ENCODE results near the gene ZNF385B.

DNA sequence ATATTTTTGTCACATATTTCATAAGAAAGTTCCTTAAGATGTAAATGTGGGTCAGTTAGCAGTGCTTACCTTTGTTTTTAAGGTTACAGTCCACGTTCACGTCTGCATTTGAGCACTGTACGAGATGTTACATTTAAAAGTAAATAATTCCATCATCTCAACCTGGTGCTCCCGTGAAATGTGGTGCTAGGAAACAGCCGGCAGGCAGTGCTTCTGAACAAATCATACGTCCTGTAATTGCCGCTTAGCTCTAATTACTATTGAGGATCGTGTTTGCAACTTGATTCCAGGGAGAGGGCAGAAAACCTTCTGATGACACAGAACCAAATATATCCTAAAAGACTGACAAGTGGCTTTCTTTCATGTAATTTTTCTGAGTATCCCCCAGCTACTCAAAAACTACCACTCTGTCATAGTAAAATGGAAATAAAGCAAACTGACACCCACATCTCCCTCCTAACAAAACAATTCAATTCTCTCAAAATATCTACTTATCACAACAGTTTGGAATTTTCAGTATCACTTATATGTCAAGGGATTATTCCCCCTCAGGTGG is 299.0 kb downstream of the ZNF385B start:
- TF ChIP-seq, protein P1, sequence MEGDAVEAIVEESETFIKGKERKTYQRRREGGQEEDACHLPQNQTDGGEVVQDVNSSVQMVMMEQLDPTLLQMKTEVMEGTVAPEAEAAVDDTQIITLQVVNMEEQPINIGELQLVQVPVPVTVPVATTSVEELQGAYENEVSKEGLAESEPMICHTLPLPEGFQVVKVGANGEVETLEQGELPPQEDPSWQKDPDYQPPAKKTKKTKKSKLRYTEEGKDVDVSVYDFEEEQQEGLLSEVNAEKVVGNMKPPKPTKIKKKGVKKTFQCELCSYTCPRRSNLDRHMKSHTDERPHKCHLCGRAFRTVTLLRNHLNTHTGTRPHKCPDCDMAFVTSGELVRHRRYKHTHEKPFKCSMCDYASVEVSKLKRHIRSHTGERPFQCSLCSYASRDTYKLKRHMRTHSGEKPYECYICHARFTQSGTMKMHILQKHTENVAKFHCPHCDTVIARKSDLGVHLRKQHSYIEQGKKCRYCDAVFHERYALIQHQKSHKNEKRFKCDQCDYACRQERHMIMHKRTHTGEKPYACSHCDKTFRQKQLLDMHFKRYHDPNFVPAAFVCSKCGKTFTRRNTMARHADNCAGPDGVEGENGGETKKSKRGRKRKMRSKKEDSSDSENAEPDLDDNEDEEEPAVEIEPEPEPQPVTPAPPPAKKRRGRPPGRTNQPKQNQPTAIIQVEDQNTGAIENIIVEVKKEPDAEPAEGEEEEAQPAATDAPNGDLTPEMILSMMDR (IDR thresholded peaks at IDR 0.05) = no peak
- TF ChIP-seq POLR2A (IDR thresholded peaks at IDR 0.05) = no peak
- no peak for TF ChIP-seq POLR2AphosphoS5 (IDR thresholded peaks at IDR 0.05)
